ENCODE measurements around the gene ARHGAP19. TPM values are rescaled to one million over a fixed set of nuclear protein-coding genes. Genes with fewer than 3 reads are reported as not detected.

Gene ARHGAP19
- total RNA-seq, 1 experiment from 2014 or later: 33.2 TPM

- peak overlapping the region; percentile 51 to 58; a peak in 1 of 5 replicates for H3K4me3 Mint-ChIP-seq
- peaks cover 5% of the 10 kb centered on the region for H3K23me2 ChIP-seq (ENCODE audit: insufficient read length, low read depth, low read length, poor library complexity, severe bottlenecking)
- peaks cover 48% of the 10 kb centered on the region for H3K27me3 Mint-ChIP-seq (ENCODE audit: low read depth)
- no peak overlapping the region for H2BK20ac ChIP-seq (ENCODE audit: low read depth, low read length, poor library complexity, severe bottlenecking)
- no peak overlapping the region for H2BK120ac ChIP-seq (ENCODE audit: low read depth, low read length, poor library complexity, severe bottlenecking)
- H3K4me1 ChIP-seq (ENCODE audit: insufficient read depth, low read length): no peaks in the 10 kb centered on the region
- no peak overlapping the region for H3K18ac ChIP-seq (ENCODE audit: insufficient read length, low read depth, low read length)
- no peaks in the 10 kb centered on the region; a peak in 1 of 7 replicates for H3K36me3 Mint-ChIP-seq (ENCODE audit: insufficient read depth in 1 of 3, low read depth in 3 of 3)
- no peak overlapping the region for H3K14ac ChIP-seq (ENCODE audit: insufficient read depth, low read length)
- peak overlapping the region; percentile 38 for H3K4me2 ChIP-seq (ENCODE audit: insufficient read depth, insufficient read length, low read length)
- no peak overlapping the region for H2BK15ac ChIP-seq (ENCODE audit: low read depth, low read length)
- H3K4ac ChIP-seq (ENCODE audit: low read depth, low read length): no peak overlapping the region
- TF ChIP-seq CTCF (conservative IDR thresholded peaks at IDR 0.05): no peak
- no peak overlapping the region for H4K91ac ChIP-seq (ENCODE audit: insufficient read length, low read depth, low read length)
- no peak overlapping the region; a peak in 1 of 7 replicates for H3K27ac Mint-ChIP-seq
- H3K23ac ChIP-seq (ENCODE audit: insufficient read length, low read depth, low read length): no peak overlapping the region
- no peak overlapping the region for H3K9ac ChIP-seq (ENCODE audit: extremely low read depth, insufficient read length, low read length)
- no peak overlapping the region for H3K27ac ChIP-seq (ENCODE audit: insufficient read length, low read depth, low read length)
- no peaks in the 10 kb centered on the region for H3K79me1 ChIP-seq (ENCODE audit: insufficient read depth, low read depth, low read length, poor library complexity, severe bottlenecking)
- H3T11ph ChIP-seq (ENCODE audit: low read length): no peak overlapping the region
- H3K79me2 ChIP-seq (ENCODE audit: insufficient read depth, low read length): no peaks in the 10 kb centered on the region
- H2AK5ac ChIP-seq (ENCODE audit: insufficient read length, low read length): no peak overlapping the region
- WGBS (ENCODE audit: extremely low coverage, insufficient read length, low lambda C conversion rate): no CpG with 5 or more reads among the region's 6 CpGs
- no peak overlapping the region for H4K5ac ChIP-seq (ENCODE audit: insufficient read length, low read depth, low read length)
- no peaks in the 10 kb centered on the region for H4K20me1 ChIP-seq (ENCODE audit: control insufficient read depth, insufficient read depth, insufficient read length)
- H3K9me3 Mint-ChIP-seq: no peaks in the 10 kb centered on the region
- H3K56ac ChIP-seq (ENCODE audit: insufficient read length, low read depth, low read length): no peak overlapping the region
- H3K27me3 ChIP-seq (ENCODE audit: insufficient read depth, low read length): peaks cover 10% of the 10 kb centered on the region
- H2BK5ac ChIP-seq (ENCODE audit: insufficient read length, low read length): no peak overlapping the region
- no peak overlapping the region for H2BK12ac ChIP-seq (ENCODE audit: insufficient read length, low read depth, low read length)
- no peak overlapping the region for H2AFZ ChIP-seq (ENCODE audit: low read length)
- no peak overlapping the region for H4K8ac ChIP-seq (replicated peaks; ENCODE audit: insufficient read length, low read depth, low read length)
- H3K9me3 ChIP-seq (ENCODE audit: control insufficient read depth, low read depth, low read length): no peaks in the 10 kb centered on the region
- no peak for DNase-seq
- H3K4me1 Mint-ChIP-seq: peaks cover 10 to 16% of the 10 kb centered on the region in 2 experiments
Observed at GRCh38 chr10:97179311-97179710, 113.1 kb downstream of the ARHGAP19 start.
